BLaER1 (cell line): ENCODE results near the gene ALG2.

Experiments used
- H3K27ac ChIP-seq: shearing (Covaris generic); formaldehyde crosslinking; 2 replicates; pipeline ENCODE4 v1.8.1; 2022
- H3K27me3 ChIP-seq: shearing (Covaris generic); formaldehyde crosslinking; 2 replicates; pipeline ENCODE4 v1.8.1; 2022
- H3K36me3 ChIP-seq: shearing (Covaris generic); formaldehyde crosslinking; 2 replicates; pipeline ENCODE4 v1.8.1; 2022
- H3K4me1 ChIP-seq: shearing (Covaris generic); formaldehyde crosslinking; 2 replicates; pipeline ENCODE4 v1.8.1; 2022
- H3K4me2 ChIP-seq: shearing (Covaris generic); formaldehyde crosslinking; 2 replicates; pipeline ENCODE4 v1.8.1; 2022
- H3K4me3 ChIP-seq: shearing (Covaris generic); formaldehyde crosslinking; 2 replicates; pipeline ENCODE4 v1.8.1; 2022
- H3K9ac ChIP-seq: shearing (Covaris generic); formaldehyde crosslinking; 2 replicates; pipeline ENCODE4 v1.8.1; 2022
- H3K9me3 ChIP-seq: shearing (Covaris generic); formaldehyde crosslinking; 2 replicates; pipeline ENCODE4 v1.8.1; 2022
- H4K20me1 ChIP-seq: shearing (Covaris generic); formaldehyde crosslinking; 2 replicates; pipeline ENCODE4 v1.8.1; 2022
- Cebpa-rat ChIP-seq: shearing (Covaris generic); IDR thresholded peaks from 2 replicates; pipeline ENCODE4 v1.8.1; 2022

ALG2 gene

DNA sequence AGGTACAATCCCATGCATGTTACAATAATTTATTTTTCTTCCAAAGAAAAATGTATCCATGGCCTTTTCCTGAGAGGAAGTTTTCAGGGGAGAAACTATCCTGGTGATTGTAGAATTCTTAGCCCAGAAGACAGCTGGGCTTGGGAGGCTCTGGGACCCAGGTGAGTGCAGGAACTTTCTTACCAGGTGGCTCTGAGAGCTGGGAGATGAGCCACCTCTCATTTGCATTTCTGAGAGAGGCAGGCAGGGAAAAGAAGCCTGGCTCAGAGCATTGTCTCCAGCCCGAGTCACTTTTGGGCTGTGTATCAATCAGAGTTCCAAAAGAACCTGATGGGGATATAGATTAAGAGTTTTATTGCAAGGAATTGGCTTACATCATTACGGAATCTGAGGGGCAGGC is 52.7 kb downstream of the ALG2 start:
- Histone ChIP-seq H3K9ac (no peak overlapping the region), H3K27me3 (no peaks in the 10 kb centered on the region), H3K4me2 (no peak overlapping the region), H3K9me3 (no peaks in the 10 kb centered on the region), H3K36me3 (no peaks in the 10 kb centered on the region), H4K20me1 (no peaks in the 10 kb centered on the region), H3K27ac (no peak overlapping the region), H3K4me1 (peaks cover 15% of the 10 kb centered on the region), H3K4me3 (no peak overlapping the region)
- no peak for TF ChIP-seq Cebpa-rat

GRCh38 chr9:99167694-99168093 is 54.0 kb downstream of the ALG2 start:
- Histone ChIP-seq H3K4me1 (peaks cover 15% of the 10 kb centered on the region), H3K27me3 (no peaks in the 10 kb centered on the region), H3K36me3 (no peaks in the 10 kb centered on the region), H4K20me1 (no peaks in the 10 kb centered on the region), H3K27ac (no peak overlapping the region), H3K4me2 (peak overlapping the region; percentile 39), H3K9me3 (no peaks in the 10 kb centered on the region), H3K9ac (no peak overlapping the region), H3K4me3 (no peak overlapping the region)
- TF ChIP-seq Cebpa-rat: no peak

DNA sequence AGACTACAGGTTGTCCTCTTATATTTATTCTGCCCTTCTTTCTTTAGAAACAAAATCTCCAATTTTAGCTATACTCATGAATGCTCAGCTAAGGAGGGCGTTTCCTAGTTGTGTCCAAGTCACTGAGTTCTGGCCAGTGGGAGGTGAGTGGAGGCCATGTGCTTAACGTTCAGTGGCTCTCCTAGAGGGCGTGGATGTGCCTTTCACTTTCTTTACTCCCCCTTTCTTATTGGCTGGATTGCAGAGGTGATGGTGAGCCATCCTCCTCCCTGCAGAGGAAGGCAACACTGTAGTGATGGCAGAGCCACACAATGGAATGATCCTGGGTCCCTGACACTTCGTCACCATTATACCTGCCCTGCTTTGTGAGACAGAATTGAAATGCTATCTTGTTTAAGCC is 54.6 kb downstream of the ALG2 start:
- H3K27me3 ChIP-seq: no peaks in the 10 kb centered on the region
- no peaks in the 10 kb centered on the region for H3K9me3 ChIP-seq
- H3K4me2 ChIP-seq: peak overlapping the region; percentile 39
- no peaks in the 10 kb centered on the region for H4K20me1 ChIP-seq
- H3K27ac ChIP-seq: no peak overlapping the region
- peaks cover 15% of the 10 kb centered on the region for H3K4me1 ChIP-seq
- no peaks in the 10 kb centered on the region for H3K36me3 ChIP-seq
- H3K4me3 ChIP-seq: no peak overlapping the region
- TF ChIP-seq Cebpa-rat: no peak
- no peak overlapping the region for H3K9ac ChIP-seq
